NB4 (cell line): Measurements from ENCODE around the gene KTN1.

Source experiments
- DNase-seq: peaks from one replicate; pipeline ENCODE4 v3.0.0; 2010; ENCODE audit warnings: low read depth
- H3K4me3 ChIP-seq: one replicate; pipeline ENCODE4 v1.5.1; 2011; ENCODE audit warnings: mild to moderate bottlenecking, low read depth, low read length, moderate library complexity
- MYC ChIP-seq: IDR thresholded peaks from 2 replicates; pipeline ENCODE4 v1.6.1; 2011; ENCODE audit warnings: low read depth, low read length
- POLR2A ChIP-seq: IDR thresholded peaks from 2 replicates; pipeline ENCODE4 v1.6.1; 2011; ENCODE audit warnings: mild to moderate bottlenecking; ENCODE audit not compliant: insufficient read length; ENCODE audit errors: extremely low read depth
- TF ChIP-seq, protein P1 (sequence below): IDR thresholded peaks from 2 replicates; pipeline ENCODE4 v1.6.1; 2011; ENCODE audit warnings: low read depth, low read length
- TF ChIP-seq, protein P2 (sequence below): IDR thresholded peaks from one replicate; pipeline ENCODE4 v1.5.1; 2012; ENCODE audit warnings: low read depth, low read length

The KTN1 gene

DNA sequence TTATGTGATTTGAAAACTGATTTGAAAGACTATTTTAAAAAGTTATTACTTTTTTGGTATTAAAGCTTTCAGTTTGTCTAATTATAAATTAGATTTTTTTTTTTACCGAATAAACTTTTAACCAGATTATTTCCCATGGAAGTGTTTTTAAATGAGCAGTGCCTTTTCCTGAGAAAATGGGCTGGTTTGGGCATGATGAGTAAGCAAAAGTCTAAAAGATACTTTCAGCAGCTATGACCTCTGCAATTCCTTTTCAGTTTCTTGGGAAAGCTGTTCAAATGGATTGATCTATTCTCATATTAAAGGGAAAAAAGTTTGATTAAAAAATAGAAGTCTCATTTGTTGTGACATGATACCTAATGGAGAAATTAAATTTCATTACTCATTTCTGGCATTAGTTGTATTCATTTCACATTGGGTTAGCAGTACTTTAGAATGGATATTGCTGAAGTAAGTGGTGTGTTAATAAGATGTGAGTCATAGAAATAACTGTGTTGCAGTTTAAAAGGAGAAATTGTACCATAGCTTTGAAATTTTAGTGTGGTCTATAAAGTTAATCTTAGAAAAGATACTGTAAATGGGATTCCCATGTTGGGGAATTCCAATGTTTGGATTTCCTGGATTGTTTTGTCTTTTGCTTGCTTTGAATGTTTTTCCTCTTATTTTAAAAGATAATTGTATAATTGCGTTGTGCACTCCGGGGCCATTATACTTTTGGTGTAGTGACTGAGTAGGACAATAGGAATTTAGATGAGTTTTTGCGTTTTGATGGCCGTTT, 21.0 kb downstream of the KTN1 start:
- DNase-seq, result no peak
- H3K4me3 ChIP-seq, result no peak overlapping the region
- TF ChIP-seq, protein P1, sequence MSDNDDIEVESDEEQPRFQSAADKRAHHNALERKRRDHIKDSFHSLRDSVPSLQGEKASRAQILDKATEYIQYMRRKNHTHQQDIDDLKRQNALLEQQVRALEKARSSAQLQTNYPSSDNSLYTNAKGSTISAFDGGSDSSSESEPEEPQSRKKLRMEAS, result no peak
- no peak for TF ChIP-seq MYC

DNA sequence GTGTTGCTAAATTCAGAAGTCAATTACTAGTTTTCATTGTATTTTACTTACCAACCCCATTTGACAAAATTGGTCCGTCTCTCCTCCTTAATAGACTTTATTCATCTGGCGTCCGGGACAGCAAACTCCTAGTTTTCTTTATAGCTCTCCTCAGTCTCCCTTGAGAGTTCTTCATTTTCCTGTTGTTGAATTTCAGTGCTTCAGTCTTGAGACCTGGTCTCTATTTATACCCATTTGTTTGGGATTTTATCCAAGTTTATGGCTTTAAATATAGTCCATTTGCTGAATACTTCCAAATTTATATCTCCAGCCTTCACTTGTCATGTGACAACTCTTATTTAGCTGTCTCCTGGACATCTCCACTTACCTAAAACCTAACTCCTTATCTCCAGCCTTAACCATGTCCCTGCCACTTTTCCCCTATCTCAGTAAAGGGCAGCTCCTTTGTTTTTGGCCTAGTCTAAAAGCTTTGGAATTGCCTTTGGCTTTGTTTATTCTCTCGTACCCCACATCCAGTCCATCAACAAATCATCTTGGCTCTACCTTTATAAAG, 23.5 kb downstream of the KTN1 start:
- no peak overlapping the region for H3K4me3 ChIP-seq
- TF ChIP-seq POLR2A, result no peak
- TF ChIP-seq, protein P1, result no peak
- TF ChIP-seq MYC, result no peak
- TF ChIP-seq, protein P2, sequence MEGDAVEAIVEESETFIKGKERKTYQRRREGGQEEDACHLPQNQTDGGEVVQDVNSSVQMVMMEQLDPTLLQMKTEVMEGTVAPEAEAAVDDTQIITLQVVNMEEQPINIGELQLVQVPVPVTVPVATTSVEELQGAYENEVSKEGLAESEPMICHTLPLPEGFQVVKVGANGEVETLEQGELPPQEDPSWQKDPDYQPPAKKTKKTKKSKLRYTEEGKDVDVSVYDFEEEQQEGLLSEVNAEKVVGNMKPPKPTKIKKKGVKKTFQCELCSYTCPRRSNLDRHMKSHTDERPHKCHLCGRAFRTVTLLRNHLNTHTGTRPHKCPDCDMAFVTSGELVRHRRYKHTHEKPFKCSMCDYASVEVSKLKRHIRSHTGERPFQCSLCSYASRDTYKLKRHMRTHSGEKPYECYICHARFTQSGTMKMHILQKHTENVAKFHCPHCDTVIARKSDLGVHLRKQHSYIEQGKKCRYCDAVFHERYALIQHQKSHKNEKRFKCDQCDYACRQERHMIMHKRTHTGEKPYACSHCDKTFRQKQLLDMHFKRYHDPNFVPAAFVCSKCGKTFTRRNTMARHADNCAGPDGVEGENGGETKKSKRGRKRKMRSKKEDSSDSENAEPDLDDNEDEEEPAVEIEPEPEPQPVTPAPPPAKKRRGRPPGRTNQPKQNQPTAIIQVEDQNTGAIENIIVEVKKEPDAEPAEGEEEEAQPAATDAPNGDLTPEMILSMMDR, result no peak
- no peak for DNase-seq

DNA sequence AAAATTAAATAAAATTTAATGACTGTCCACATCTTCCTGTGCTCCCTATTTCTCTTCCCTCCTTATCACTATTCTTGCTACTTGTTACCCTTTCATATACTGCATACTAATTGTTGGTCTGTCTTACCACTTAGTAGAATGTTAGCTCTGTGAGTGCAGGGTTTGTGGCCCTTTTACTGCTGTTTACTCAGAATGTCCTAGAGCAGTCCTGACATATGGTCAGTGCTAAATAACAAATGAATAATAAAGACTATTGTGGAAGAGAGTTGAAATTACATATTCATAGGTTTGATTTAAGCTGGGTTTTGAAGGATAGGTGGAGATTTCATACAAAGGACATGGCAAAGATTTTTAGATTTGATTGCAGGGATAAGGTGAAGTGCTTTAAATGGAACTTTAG, 24.5 kb downstream of the KTN1 start:
- TF ChIP-seq, protein P2, result no peak
- TF ChIP-seq POLR2A (no peak), MYC (no peak)
- TF ChIP-seq, protein P1, result no peak
- H3K4me3 ChIP-seq, result no peak overlapping the region
- no peak for DNase-seq

DNA sequence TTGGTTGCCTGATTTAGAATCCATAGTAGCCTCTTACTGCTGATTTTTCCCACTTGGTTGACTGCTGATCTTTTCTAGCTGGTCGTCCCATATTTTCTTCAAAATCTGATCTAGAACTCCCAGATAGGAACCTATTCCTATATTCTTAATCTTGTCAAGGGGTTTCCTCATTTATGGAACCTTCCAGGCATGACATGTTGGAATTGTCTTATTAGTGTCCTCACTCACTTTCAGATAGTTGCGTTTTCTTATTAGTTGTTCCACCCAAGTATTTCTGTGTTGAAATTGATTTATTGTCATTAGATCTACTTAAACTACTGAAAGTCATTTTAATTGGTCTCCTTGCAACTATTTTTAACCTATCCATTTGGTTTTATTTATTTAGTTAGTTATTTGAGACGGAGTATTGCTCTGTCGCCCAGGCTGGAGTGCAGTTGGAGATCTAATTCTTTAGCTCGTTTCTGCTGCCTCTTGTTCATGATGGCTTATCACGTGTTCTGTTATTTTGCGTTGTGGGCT, 25.0 kb downstream of the KTN1 start:
- TF ChIP-seq, protein P1, result no peak
- TF ChIP-seq MYC (no peak), POLR2A (no peak)
- TF ChIP-seq, protein P2, result no peak
- H3K4me3 ChIP-seq, result no peak overlapping the region
- DNase-seq, result no peak

DNA sequence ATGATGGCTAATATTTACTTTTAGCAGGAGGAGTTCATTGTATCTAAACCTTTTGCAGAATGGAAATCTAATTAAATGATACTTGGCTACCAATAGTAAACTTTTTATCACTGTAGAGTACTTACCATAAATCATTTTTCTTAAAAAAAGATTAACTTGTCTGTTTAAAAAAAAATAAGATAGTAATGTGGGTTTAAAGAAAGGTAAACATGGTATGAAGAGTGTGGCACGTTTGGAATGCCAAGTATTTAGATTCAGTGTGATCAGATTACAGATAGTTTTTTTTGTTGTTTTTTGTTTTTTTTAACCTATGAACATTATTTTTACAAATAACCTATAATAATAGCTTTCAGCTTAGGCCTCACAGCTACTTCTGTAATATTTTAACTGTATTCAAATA, 25.8 kb downstream of the KTN1 start:
- no peak for DNase-seq
- H3K4me3 ChIP-seq, result no peak overlapping the region
- no peak for TF ChIP-seq MYC
- TF ChIP-seq, protein P1, result no peak
- no peak for TF ChIP-seq POLR2A
- TF ChIP-seq, protein P2, result no peak

DNA sequence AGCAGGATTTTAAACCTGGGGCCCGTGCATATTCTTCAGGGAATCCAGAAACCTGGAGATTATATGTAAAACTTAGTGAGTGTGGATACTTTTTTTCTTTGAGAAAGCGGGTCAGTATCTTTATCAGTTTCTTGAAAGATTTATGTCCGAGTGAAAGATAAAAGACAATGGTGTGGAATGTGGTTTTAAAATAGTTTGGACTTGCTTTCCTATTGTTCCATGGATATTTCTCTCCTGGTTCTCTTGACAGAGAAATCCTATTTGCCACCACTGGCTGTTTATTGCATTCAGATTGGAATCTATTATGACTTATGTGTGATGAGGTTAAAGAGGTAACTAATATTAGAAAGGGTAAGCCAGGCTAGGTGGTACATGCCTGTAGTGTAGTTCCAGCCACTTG, 27.4 kb downstream of the KTN1 start:
- H3K4me3 ChIP-seq, result no peak overlapping the region
- TF ChIP-seq MYC, result no peak
- TF ChIP-seq, protein P2, result no peak
- TF ChIP-seq, protein P1, result no peak
- no peak for TF ChIP-seq POLR2A
- DNase-seq, result no peak
